AG20443 (cell line): ENCODE results near the gene BARX2.

Experiments
- DNase-seq: peaks from one replicate; pipeline ENCODE4 v3.0.0; 2012; ENCODE audit warnings: low spot score, mixed read lengths

The BARX2 gene

GRCh38 chr11:129402206-129403171, 26.8 kb downstream of the BARX2 start:
- DNase-seq, result no peak

- DNase-seq, result no peak
Measured at GRCh38 chr11:129404731-129405130, 29.1 kb downstream of the BARX2 start.

- no peak for DNase-seq
Measured at GRCh38 chr11:129408865-129409444, 33.3 kb downstream of the BARX2 start.

GRCh38 chr11:129410395-129410960, 34.8 kb downstream of the BARX2 start:
- DNase-seq, result no peak

GRCh38 chr11:129412494-129412893, 36.8 kb downstream of the BARX2 start:
- no peak for DNase-seq

GRCh38 chr11:129414144-129414872, 38.7 kb downstream of the BARX2 start:
- no peak for DNase-seq

GRCh38 chr11:129416080-129416820, 40.6 kb downstream of the BARX2 start:
- DNase-seq, result no peak

- no peak for DNase-seq
Measured at GRCh38 chr11:129417458-129417857, 41.8 kb downstream of the BARX2 start.

- DNase-seq, result no peak
Measured at GRCh38 chr11:129418039-129418438, 42.4 kb downstream of the BARX2 start.

GRCh38 chr11:129419386-129419785, 43.7 kb downstream of the BARX2 start:
- no peak for DNase-seq

- DNase-seq, result no peak
Measured at GRCh38 chr11:129423426-129423825, 47.8 kb downstream of the BARX2 start.

- DNase-seq, result no peak
Measured at GRCh38 chr11:129425214-129425613, 49.6 kb downstream of the BARX2 start.

- no peak for DNase-seq
Measured at GRCh38 chr11:129426038-129426437, 50.4 kb downstream of the BARX2 start.

GRCh38 chr11:129426776-129427175, 51.1 kb downstream of the BARX2 start:
- no peak for DNase-seq

- no peak for DNase-seq
Measured at GRCh38 chr11:129427376-129427775, 51.7 kb downstream of the BARX2 start.

GRCh38 chr11:129427816-129428406, 52.3 kb downstream of the BARX2 start:
- no peak for DNase-seq

GRCh38 chr11:129428557-129428956, 52.9 kb downstream of the BARX2 start:
- DNase-seq, result no peak

- no peak for DNase-seq
Measured at GRCh38 chr11:129434641-129435498, 59.2 kb downstream of the BARX2 start.

- DNase-seq, result no peak
Measured at GRCh38 chr11:129435499-129436245, 60.0 kb downstream of the BARX2 start.

- no peak for DNase-seq
Measured at GRCh38 chr11:129436573-129436972, 60.9 kb downstream of the BARX2 start.
